ENCODE data around the gene HAGH. TPM values are rescaled to one million over a fixed set of nuclear protein-coding genes. Genes with fewer than 3 reads are reported as not detected.

HAGH gene
- total RNA-seq, 1 experiment from 2014 or later = 120 TPM

- no peak for DNase-seq
- Histone ChIP-seq H3K4me3 (no peak overlapping the region), H3K9me3 (no peaks in the 10 kb centered on the region), H3K27me3 (no peaks in the 10 kb centered on the region), H3K36me3 (peaks cover 63% of the 10 kb centered on the region)
Observed at GRCh38 chr16:1764971-1765370, 61.7 kb downstream of the HAGH start.

GRCh38 chr16:1763521-1764511, 62.8 kb downstream of the HAGH start:
- no peaks in the 10 kb centered on the region for H3K9me3 ChIP-seq
- no peaks in the 10 kb centered on the region for H3K27me3 ChIP-seq
- no peak for DNase-seq
- peaks cover 53% of the 10 kb centered on the region for H3K36me3 ChIP-seq
- H3K4me3 ChIP-seq = no peak overlapping the region

- no peak overlapping the region for H3K4me3 ChIP-seq
- H3K27me3 ChIP-seq = no peaks in the 10 kb centered on the region
- H3K9me3 ChIP-seq = no peaks in the 10 kb centered on the region
- DNase-seq = no peak
- peaks cover 47% of the 10 kb centered on the region for H3K36me3 ChIP-seq
Observed at GRCh38 chr16:1762879-1763520, 63.6 kb downstream of the HAGH start.

DNA sequence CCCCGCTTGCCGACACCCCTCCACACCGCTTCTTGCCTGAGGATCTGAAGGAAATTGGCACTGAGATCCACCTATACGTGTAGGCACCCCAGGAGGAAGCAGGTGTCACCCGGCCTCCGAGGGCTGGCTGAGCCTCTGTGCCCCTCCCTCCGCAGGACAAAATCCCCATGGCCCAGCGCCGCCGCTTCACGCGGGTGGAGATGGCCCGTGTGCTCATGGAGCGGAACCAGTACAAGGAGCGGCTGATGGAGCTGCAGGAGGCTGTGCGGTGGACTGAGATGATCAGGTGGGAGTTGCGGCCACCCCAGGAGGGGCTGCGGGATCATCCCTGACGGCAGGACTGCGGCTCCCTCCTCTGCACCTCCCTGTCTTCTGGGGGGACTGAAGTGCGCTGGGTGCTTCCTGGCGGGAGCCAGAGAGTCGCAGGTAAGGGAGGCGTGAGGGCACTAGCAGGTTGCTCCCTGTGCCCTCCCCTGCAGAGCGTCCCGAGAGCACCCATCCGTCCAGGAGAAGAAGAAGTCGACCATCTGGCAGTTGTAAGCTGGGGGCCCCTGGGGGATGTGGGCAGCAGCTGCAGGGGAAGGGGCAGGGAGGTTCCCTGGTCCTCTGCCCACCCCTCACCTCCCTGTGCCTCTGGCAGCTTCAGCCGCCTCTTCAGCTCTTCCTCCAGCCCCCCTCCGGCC, 64.3 kb downstream of the HAGH start:
- Histone ChIP-seq H3K27me3 (no peaks in the 10 kb centered on the region), H3K9me3 (no peaks in the 10 kb centered on the region), H3K36me3 (peaks cover 42% of the 10 kb centered on the region), H3K4me3 (no peak overlapping the region)
- DNase-seq = no peak

DNA sequence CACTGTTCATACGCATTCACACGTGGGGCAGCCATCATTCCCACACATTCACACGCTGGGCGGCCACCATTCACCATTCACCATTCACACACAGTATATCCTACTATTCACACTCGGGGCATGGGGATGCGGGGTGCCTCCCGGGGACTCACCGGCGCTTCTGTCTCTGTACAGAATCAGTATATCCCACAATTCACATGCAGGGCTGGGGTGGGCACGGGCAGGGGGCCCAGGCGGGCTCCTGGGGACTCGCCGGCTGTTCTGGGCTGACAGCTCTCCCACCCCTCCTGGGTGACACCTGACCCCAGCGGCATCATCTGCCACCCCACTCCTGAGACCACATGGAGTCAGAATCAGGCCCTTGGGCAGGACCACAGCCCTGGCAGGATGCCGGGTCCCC, 64.9 kb downstream of the HAGH start:
- H3K27me3 ChIP-seq = no peaks in the 10 kb centered on the region
- peaks cover 38% of the 10 kb centered on the region for H3K36me3 ChIP-seq
- H3K9me3 ChIP-seq = no peaks in the 10 kb centered on the region
- H3K4me3 ChIP-seq = no peak overlapping the region
- DNase-seq = no peak

- DNase-seq = no peak
- H3K4me3 ChIP-seq = no peak overlapping the region
- no peaks in the 10 kb centered on the region for H3K9me3 ChIP-seq
- H3K36me3 ChIP-seq = peaks cover 38% of the 10 kb centered on the region
- H3K27me3 ChIP-seq = no peaks in the 10 kb centered on the region
Observed at GRCh38 chr16:1760911-1761310, 65.7 kb downstream of the HAGH start.

GRCh38 chr16:1759511-1759910, 67.1 kb downstream of the HAGH start:
- DNase-seq = no peak
- Histone ChIP-seq H3K27me3 (no peaks in the 10 kb centered on the region), H3K36me3 (peaks cover 36% of the 10 kb centered on the region), H3K9me3 (no peaks in the 10 kb centered on the region), H3K4me3 (no peak overlapping the region)

DNA sequence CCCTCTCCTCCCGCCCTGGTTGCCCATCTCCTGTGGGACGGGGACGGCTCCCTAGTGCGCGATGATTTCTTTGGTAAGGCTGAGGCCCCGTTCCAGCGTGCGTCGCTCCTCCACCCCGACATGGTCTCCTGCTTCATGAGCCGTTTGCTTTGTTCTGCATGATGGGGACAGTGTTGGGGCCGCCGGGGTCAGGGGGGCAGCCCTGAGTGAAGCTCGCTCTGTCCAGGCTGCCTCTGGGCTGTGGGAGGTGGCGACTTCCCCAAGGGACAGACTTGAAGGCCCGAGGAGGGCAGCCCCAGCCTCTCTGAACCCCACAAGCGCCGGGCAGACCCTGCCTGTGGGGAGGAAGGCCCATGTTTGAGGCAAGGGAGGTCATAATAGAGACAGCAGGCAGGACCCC, 67.7 kb downstream of the HAGH start:
- Histone ChIP-seq H3K27me3 (no peaks in the 10 kb centered on the region), H3K36me3 (peaks cover 33% of the 10 kb centered on the region), H3K4me3 (no peak overlapping the region), H3K9me3 (no peaks in the 10 kb centered on the region)
- DNase-seq = no peak

DNA sequence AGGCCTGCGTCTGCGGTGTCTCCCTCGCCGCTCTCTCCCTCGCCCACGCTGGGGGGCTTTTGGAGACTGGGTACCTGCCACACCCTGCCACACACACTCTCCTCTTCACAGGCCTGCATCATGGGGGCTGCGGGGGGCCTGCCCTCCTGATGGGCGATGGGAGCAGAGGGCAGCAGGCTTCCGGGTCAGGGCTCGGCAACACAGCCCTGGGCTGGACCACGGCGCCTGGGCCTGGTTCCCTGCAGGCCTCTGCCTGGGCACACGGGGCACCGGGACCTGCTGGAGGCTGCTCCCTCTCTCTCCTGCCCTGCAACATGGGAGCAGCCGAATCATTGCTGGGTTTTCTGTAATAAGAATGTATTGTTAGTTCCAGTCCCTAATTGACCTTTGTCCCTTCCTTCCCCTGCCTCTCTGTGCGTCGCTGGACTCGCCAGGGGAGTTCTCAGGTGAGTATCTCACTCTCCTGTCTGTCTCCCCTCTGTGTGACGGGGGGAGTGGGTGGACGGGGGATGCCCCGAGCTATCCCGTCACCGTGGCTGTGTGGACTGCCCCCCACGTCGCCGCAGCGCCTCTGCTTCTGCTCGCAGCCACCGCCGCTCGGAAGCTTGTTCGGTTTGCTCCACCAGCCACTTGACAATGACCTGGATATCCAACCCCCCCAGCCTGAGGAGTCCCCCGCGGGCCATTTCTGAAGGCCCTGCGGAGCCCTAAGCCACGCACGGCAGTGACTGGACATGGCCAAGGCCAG, 68.7 kb downstream of the HAGH start:
- Histone ChIP-seq H3K9me3 (no peaks in the 10 kb centered on the region), H3K36me3 (peaks cover 34% of the 10 kb centered on the region), H3K4me3 (no peak overlapping the region), H3K27me3 (no peaks in the 10 kb centered on the region)
- no peak for DNase-seq

Other genes starting within 250 kb of the HAGH start
- 25.7 and 27.8 TPM in 2 replicates for gene IFT140, start 214.8 kb downstream of the HAGH start, total RNA-seq (2014; rRNA removed; shearing (Covaris generic); ENCODE audit: low replicate concordance)
- 3.7 and 3.8 TPM in 2 replicates for gene CRAMP1, start 214.5 kb downstream of the HAGH start, total RNA-seq (2014; rRNA removed; shearing (Covaris generic); ENCODE audit: low replicate concordance)
- 94.3 and 129 TPM in 2 replicates for gene JPT2, start 148.5 kb downstream of the HAGH start, total RNA-seq (2014; rRNA removed; shearing (Covaris generic); ENCODE audit: low replicate concordance)
- gene MAPK8IP3, start 120.6 kb downstream of the HAGH start, total RNA-seq (2014; rRNA removed; shearing (Covaris generic); ENCODE audit: low replicate concordance) = 13.4 and 31.1 TPM in 2 replicates
- gene NME3, start 55.3 kb downstream of the HAGH start, total RNA-seq (2014; rRNA removed; shearing (Covaris generic); ENCODE audit: low replicate concordance) = 0.46 TPM in 1 of 2 replicates, not detected in the other
- gene EME2, start 54.0 kb downstream of the HAGH start, total RNA-seq (2014; rRNA removed; shearing (Covaris generic); ENCODE audit: low replicate concordance) = 3.3 and 6.6 TPM in 2 replicates
- 225 and 308 TPM in 2 replicates for gene MRPS34, start 53.7 kb downstream of the HAGH start, total RNA-seq (2014; rRNA removed; shearing (Covaris generic); ENCODE audit: low replicate concordance)
- gene SPSB3, start 44.3 kb downstream of the HAGH start, total RNA-seq (2014; rRNA removed; shearing (Covaris generic); ENCODE audit: low replicate concordance) = 34.3 and 40.3 TPM in 2 replicates
- 156 and 163 TPM in 2 replicates for gene NUBP2, start 43.9 kb downstream of the HAGH start, total RNA-seq (2014; rRNA removed; shearing (Covaris generic); ENCODE audit: low replicate concordance)
- gene IGFALS, start 33.1 kb downstream of the HAGH start, total RNA-seq (2014; rRNA removed; shearing (Covaris generic); ENCODE audit: low replicate concordance) = not detected in 2 replicates
- 33.4 and 35.4 TPM in 2 replicates for gene FAHD1, start 381 bp upstream of the HAGH start, total RNA-seq (2014; rRNA removed; shearing (Covaris generic); ENCODE audit: low replicate concordance)
- 21.6 and 71.1 TPM in 2 replicates for gene MEIOB, start 45.3 kb upstream of the HAGH start, total RNA-seq (2014; rRNA removed; shearing (Covaris generic); ENCODE audit: low replicate concordance)
- not detected in 2 replicates for gene HS3ST6, start 91.6 kb upstream of the HAGH start, total RNA-seq (2014; rRNA removed; shearing (Covaris generic); ENCODE audit: low replicate concordance)
- 99.5 and 116 TPM in 2 replicates for gene MSRB1, start 116.4 kb upstream of the HAGH start, total RNA-seq (2014; rRNA removed; shearing (Covaris generic); ENCODE audit: low replicate concordance)
- gene RPL3L, start 127.9 kb upstream of the HAGH start, total RNA-seq (2014; rRNA removed; shearing (Covaris generic); ENCODE audit: low replicate concordance) = not detected in 2 replicates
- 406 and 819 TPM in 2 replicates for gene NDUFB10, start 132.7 kb upstream of the HAGH start, total RNA-seq (2014; rRNA removed; shearing (Covaris generic); ENCODE audit: low replicate concordance)
- gene RPS2, start 138.0 kb upstream of the HAGH start, total RNA-seq (2014; rRNA removed; shearing (Covaris generic); ENCODE audit: low replicate concordance) = 8,634 and 16,603 TPM in 2 replicates
- not detected in 2 replicates for gene RNF151, start 140.0 kb upstream of the HAGH start, total RNA-seq (2014; rRNA removed; shearing (Covaris generic); ENCODE audit: low replicate concordance)
- 75.4 and 134 TPM in 2 replicates for gene TBL3, start 145.2 kb upstream of the HAGH start, total RNA-seq (2014; rRNA removed; shearing (Covaris generic); ENCODE audit: low replicate concordance)
- gene NOXO1, start 154.6 kb upstream of the HAGH start, total RNA-seq (2014; rRNA removed; shearing (Covaris generic); ENCODE audit: low replicate concordance) = not detected in 2 replicates
- 39.9 and 64.5 TPM in 2 replicates for gene GFER, start 157.4 kb upstream of the HAGH start, total RNA-seq (2014; rRNA removed; shearing (Covaris generic); ENCODE audit: low replicate concordance)
- gene SYNGR3, start 163.1 kb upstream of the HAGH start, total RNA-seq (2014; rRNA removed; shearing (Covaris generic); ENCODE audit: low replicate concordance) = 0.07 TPM in 1 of 2 replicates, not detected in the other
- gene ZNF598, start 183.0 kb upstream of the HAGH start, total RNA-seq (2014; rRNA removed; shearing (Covaris generic); ENCODE audit: low replicate concordance) = 75.0 and 86.5 TPM in 2 replicates
- not detected in 2 replicates for gene NPW, start 193.0 kb upstream of the HAGH start, total RNA-seq (2014; rRNA removed; shearing (Covaris generic); ENCODE audit: low replicate concordance)
- gene NHERF2, start 200.1 kb upstream of the HAGH start, total RNA-seq (2014; rRNA removed; shearing (Covaris generic); ENCODE audit: low replicate concordance) = 15.9 and 19.0 TPM in 2 replicates
- gene NTHL1, start 221.0 kb upstream of the HAGH start, total RNA-seq (2014; rRNA removed; shearing (Covaris generic); ENCODE audit: low replicate concordance) = 57.1 and 74.7 TPM in 2 replicates
- 24.1 and 64.4 TPM in 2 replicates for gene TSC2, start 221.2 kb upstream of the HAGH start, total RNA-seq (2014; rRNA removed; shearing (Covaris generic); ENCODE audit: low replicate concordance)